Calu3 (cell line): ENCODE data around the gene ARL3. TPM values are rescaled to one million over a fixed set of nuclear protein-coding genes. Genes with fewer than 3 reads are reported as not detected.

ENCODE experiments used
- BruUV-seq: library from RNA; stranded (reverse); fragments of 400-500 nt; replicated peaks from 2 replicates; lab custom pipeline; 2021; lab: Mats Ljungman, UMichigan
- CTCF ChIA-PET: fragments of 300-600 bp; sonication (Branson Sonifier 250); formaldehyde crosslinking; loops from one replicate; lab custom pipeline; 2022; ENCODE audit warnings: antibody characterized with exemption; lab: Charles Lee
- DNase-seq: peaks from one replicate; pipeline ENCODE4 v3.0.0; 2022
- H3K27ac Mint-ChIP-seq: one replicate; pipeline ENCODE4 v1.8.0; 2022; ENCODE audit warnings: mixed read lengths; ENCODE audit not compliant: unreplicated experiment
- H3K27me3 Mint-ChIP-seq: one replicate; pipeline ENCODE4 v1.8.0; 2022; ENCODE audit warnings: mixed read lengths; ENCODE audit not compliant: unreplicated experiment
- H3K36me3 Mint-ChIP-seq: one replicate; pipeline ENCODE4 v1.8.0; 2022; ENCODE audit warnings: mild to moderate bottlenecking, moderate library complexity, mixed read lengths; ENCODE audit not compliant: insufficient read depth, unreplicated experiment
- H3K4me1 Mint-ChIP-seq: one replicate; pipeline ENCODE4 v1.8.0; 2022; ENCODE audit warnings: mild to moderate bottlenecking, low read depth, mixed read lengths; ENCODE audit not compliant: unreplicated experiment
- H3K4me3 Mint-ChIP-seq: one replicate; pipeline ENCODE4 v1.8.0; 2022; ENCODE audit warnings: mild to moderate bottlenecking, low read depth, moderate library complexity, mixed read lengths; ENCODE audit not compliant: unreplicated experiment
- H3K9me3 Mint-ChIP-seq: one replicate; pipeline ENCODE4 v1.8.0; 2022; ENCODE audit warnings: low read depth, mixed read lengths; ENCODE audit not compliant: unreplicated experiment
- CTCF ChIP-seq: fragments of 200-600 bp; IDR thresholded peaks from one replicate; pipeline ENCODE4 v1.8.0; 2022; ENCODE audit warnings: antibody characterized with exemption; ENCODE audit not compliant: unreplicated experiment
- intact Hi-C: fragments of 100-400 bp; cut with micrococcal nuclease; formaldehyde crosslinking; loops from one replicate; pipeline ENCODE4 v1.10.0; 2022; ENCODE audit not compliant: unreplicated experiment
- total RNA-seq: library from RNA; stranded (reverse); gene quantifications from 2 replicates; pipeline ENCODE4 v1.2.3, GENCODE V29; 2022

Gene ARL3
- total RNA-seq, 1 experiment from 2014 or later: 5.6 TPM

DNA sequence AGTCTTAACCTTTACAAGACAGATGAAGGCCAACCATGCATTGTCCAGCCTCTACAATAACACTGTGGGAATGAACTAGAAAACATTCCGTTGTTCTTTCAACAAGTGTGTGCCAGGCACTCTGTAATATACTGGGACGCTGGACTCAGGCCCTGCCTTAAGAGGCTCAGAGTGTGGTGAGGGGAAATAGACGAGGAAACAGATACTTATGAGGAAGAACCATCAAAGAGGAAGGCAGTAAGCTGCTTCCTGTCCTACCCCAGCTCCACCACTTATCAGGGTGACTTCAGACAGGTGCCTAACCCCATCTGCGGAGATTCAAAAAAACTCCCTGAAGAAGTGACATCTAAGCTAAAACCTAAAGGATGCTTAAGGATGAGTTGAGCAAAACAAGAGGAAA, 78.8 kb downstream of the ARL3 start:
- peaks cover 46% of the 10 kb centered on the region for H3K4me1 Mint-ChIP-seq
- H3K27me3 Mint-ChIP-seq: no peaks in the 10 kb centered on the region
- peak overlapping the region; percentile 8 for H3K27ac Mint-ChIP-seq
- CTCF ChIA-PET: no interaction called here
- H3K36me3 Mint-ChIP-seq: peaks cover 10% of the 10 kb centered on the region
- intact Hi-C loops: no loop called here
- no peak overlapping the region for H3K4me3 Mint-ChIP-seq
- BruUV-seq: no TSS peak
- H3K9me3 Mint-ChIP-seq: no peaks in the 10 kb centered on the region
- no peak for DNase-seq
- TF ChIP-seq CTCF: no peak

DNA sequence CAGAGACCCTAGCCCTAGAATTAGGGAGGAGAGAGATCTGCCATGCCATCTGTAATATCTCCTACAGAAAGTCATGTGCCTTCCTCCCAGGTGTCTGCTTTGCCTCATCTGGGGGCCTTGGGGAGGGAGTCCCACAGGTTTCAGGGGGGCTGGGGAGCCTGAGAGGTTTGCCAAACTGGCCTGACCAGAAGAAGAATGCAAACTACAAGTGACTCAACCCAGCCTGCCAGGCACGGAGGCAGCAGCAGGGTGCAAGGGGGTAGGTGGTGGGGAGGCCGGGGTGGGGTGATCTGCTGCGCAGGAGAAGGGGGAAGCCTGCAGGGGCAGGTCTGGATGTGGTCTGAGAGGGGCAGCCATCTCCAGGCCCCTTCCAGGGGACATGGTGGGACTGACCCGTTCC, 79.5 kb downstream of the ARL3 start:
- CTCF ChIA-PET: no interaction called here
- no peaks in the 10 kb centered on the region for H3K9me3 Mint-ChIP-seq
- BruUV-seq: no TSS peak
- no peak for TF ChIP-seq CTCF
- H3K27ac Mint-ChIP-seq: peak overlapping the region; percentile 8
- H3K4me1 Mint-ChIP-seq: peaks cover 53% of the 10 kb centered on the region
- no peak overlapping the region for H3K4me3 Mint-ChIP-seq
- intact Hi-C loops: no loop called here
- H3K27me3 Mint-ChIP-seq: no peaks in the 10 kb centered on the region
- H3K36me3 Mint-ChIP-seq: peaks cover 10% of the 10 kb centered on the region
- DNase-seq: peak; percentile 58

GRCh38 chr10:102633848-102634247, 80.3 kb downstream of the ARL3 start:
- no peak for DNase-seq
- peaks cover 10% of the 10 kb centered on the region for H3K36me3 Mint-ChIP-seq
- no peaks in the 10 kb centered on the region for H3K9me3 Mint-ChIP-seq
- no peak overlapping the region for H3K27ac Mint-ChIP-seq
- intact Hi-C loops: no loop called here
- CTCF ChIA-PET: interaction anchor here (0.6 kb wide), 1 partner anchor 814 kb away, joined by 3 read pairs; no protein-coding TSS in a partner anchor
- no peak overlapping the region for H3K4me3 Mint-ChIP-seq
- H3K4me1 Mint-ChIP-seq: peaks cover 61% of the 10 kb centered on the region
- no peak for TF ChIP-seq CTCF
- BruUV-seq: no TSS peak
- H3K27me3 Mint-ChIP-seq: no peaks in the 10 kb centered on the region

DNA sequence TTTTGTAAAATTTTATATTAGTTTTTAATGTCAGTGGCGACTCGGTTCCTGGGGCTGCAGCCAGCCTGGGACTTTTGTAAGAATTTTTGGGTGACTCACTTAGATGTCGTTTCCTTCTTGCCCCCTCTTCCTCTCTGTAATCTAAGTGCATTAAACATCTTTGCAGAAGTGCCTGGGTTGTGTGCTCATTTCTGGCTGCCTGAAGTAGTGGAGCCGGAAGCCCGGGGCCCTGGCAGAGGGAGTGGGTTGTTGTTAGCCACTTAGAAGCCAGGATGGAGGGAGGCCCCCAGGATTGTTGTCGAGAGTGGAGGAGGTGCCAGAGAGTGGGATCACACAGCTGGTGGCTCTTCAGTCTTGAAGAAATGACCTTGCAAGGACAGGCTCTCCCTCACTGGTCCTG, 80.9 kb downstream of the ARL3 start:
- Mint-ChIP-seq H3K4me1 (peaks cover 67% of the 10 kb centered on the region), H3K27ac (no peak overlapping the region), H3K36me3 (peaks cover 10% of the 10 kb centered on the region), H3K9me3 (no peaks in the 10 kb centered on the region), H3K4me3 (no peak overlapping the region), H3K27me3 (no peaks in the 10 kb centered on the region)
- BruUV-seq: no TSS peak
- intact Hi-C loops: no loop called here
- no peak for DNase-seq
- CTCF ChIA-PET: no interaction called here
- TF ChIP-seq CTCF: no peak
